Chondrocyte (in vitro differentiated cells): ENCODE results near the gene PTTG2. TPM values are rescaled to one million over a fixed set of nuclear protein-coding genes. Genes with fewer than 3 reads are reported as not detected.

ENCODE experiments used
- DNase-seq: peaks from one replicate; pipeline ENCODE4 v3.0.0; 2021; ENCODE audit warnings: mixed read lengths, low spot score
- H3K27ac Mint-ChIP-seq: one replicate; pipeline ENCODE4 v1.8.0; 2021; ENCODE audit warnings: mild to moderate bottlenecking, moderate library complexity, mixed read lengths; ENCODE audit not compliant: unreplicated experiment
- H3K27me3 Mint-ChIP-seq: 2 replicates; pipeline ENCODE4 v1.8.0; 2021; ENCODE audit warnings: low read depth, mixed read lengths
- H3K36me3 Mint-ChIP-seq: 2 replicates; pipeline ENCODE4 v1.8.0; 2021; ENCODE audit warnings: low read depth, mixed read lengths
- H3K4me1 Mint-ChIP-seq: 2 replicates; pipeline ENCODE4 v1.8.0; 2021; ENCODE audit warnings: low read depth, mild to moderate bottlenecking, mixed read lengths
- H3K4me3 Mint-ChIP-seq: one replicate; pipeline ENCODE4 v1.8.0; 2021; ENCODE audit warnings: mild to moderate bottlenecking, moderate library complexity, mixed read lengths; ENCODE audit not compliant: unreplicated experiment
- H3K9me3 Mint-ChIP-seq: 2 replicates; pipeline ENCODE4 v1.8.0; 2021; ENCODE audit warnings: low read depth, mixed read lengths
- total RNA-seq: library from RNA; stranded (reverse); gene quantifications from 3 replicates; pipeline ENCODE4 v1.2.1, GENCODE V29; 2021
- TF ChIP-seq, protein P1 (sequence below): fragments of 200-600 bp; sonication (generic); IDR thresholded peaks from 2 replicates; pipeline ENCODE4 v1.5.0; 2021; ENCODE audit warnings: antibody characterized with exemption, mild to moderate bottlenecking, moderate library complexity

Gene PTTG2
- total RNA-seq, 1 donor from 2014 or later: 0.45 TPM

DNA sequence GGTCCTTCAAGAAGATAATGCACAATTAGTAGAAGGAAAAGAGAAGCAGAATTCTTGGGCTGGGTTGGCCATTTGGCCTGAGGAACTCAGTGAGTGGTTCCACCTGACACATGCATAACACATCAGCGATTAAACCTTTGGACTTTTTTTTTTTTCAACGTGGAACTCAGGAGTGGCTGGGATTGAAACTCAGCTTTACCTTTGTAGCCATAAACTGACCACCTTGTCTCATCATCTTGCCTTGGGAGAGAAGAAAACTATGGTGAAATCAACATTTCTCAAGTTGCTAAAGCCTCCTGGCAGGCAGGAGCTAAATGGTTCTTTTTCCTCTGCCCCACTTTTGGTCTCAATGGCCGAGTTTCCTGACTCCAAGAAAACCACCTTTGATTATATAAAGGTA lies 16.3 kb downstream of the PTTG2 start:
- Mint-ChIP-seq H3K36me3 (no peaks in the 10 kb centered on the region), H3K4me1 (peaks cover 27% of the 10 kb centered on the region), H3K4me3 (peak overlapping the region; percentile 57), H3K27ac (peak overlapping the region; percentile 68), H3K27me3 (no peaks in the 10 kb centered on the region), H3K9me3 (no peaks in the 10 kb centered on the region)
- DNase-seq: no peak
- TF ChIP-seq, protein P1, sequence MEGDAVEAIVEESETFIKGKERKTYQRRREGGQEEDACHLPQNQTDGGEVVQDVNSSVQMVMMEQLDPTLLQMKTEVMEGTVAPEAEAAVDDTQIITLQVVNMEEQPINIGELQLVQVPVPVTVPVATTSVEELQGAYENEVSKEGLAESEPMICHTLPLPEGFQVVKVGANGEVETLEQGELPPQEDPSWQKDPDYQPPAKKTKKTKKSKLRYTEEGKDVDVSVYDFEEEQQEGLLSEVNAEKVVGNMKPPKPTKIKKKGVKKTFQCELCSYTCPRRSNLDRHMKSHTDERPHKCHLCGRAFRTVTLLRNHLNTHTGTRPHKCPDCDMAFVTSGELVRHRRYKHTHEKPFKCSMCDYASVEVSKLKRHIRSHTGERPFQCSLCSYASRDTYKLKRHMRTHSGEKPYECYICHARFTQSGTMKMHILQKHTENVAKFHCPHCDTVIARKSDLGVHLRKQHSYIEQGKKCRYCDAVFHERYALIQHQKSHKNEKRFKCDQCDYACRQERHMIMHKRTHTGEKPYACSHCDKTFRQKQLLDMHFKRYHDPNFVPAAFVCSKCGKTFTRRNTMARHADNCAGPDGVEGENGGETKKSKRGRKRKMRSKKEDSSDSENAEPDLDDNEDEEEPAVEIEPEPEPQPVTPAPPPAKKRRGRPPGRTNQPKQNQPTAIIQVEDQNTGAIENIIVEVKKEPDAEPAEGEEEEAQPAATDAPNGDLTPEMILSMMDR: no peak

DNA sequence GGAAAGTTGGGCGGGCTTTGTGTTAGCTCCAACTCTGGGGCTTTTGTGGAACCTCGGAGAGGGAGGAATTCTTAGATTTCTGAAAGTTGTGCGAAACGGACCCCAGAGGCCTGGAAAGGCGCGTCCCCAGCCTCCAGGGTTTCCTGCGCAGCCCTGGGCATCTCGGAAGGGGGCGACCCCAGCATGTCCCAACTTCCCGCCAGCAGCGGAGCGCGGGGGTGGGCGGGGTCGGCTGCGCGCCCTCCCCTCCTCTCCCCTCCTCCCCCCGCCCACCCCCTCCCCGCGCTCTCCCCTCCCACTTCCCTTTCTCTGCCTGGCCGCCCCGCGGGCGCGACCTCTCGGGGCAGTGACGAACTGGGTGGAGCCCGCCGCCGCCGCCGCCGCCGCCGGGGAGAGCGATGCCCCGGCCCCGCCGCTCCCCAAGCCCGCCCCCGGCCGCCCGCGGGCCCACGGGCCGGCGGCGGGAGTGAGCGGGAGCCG lies 16.8 kb downstream of the PTTG2 start:
- no peak for DNase-seq
- Mint-ChIP-seq H3K27ac (peak overlapping the region; percentile 68), H3K9me3 (no peaks in the 10 kb centered on the region), H3K4me3 (peak overlapping the region; percentile 74), H3K36me3 (no peaks in the 10 kb centered on the region), H3K4me1 (peaks cover 32% of the 10 kb centered on the region), H3K27me3 (no peaks in the 10 kb centered on the region)
- TF ChIP-seq, protein P1: no peak

DNA sequence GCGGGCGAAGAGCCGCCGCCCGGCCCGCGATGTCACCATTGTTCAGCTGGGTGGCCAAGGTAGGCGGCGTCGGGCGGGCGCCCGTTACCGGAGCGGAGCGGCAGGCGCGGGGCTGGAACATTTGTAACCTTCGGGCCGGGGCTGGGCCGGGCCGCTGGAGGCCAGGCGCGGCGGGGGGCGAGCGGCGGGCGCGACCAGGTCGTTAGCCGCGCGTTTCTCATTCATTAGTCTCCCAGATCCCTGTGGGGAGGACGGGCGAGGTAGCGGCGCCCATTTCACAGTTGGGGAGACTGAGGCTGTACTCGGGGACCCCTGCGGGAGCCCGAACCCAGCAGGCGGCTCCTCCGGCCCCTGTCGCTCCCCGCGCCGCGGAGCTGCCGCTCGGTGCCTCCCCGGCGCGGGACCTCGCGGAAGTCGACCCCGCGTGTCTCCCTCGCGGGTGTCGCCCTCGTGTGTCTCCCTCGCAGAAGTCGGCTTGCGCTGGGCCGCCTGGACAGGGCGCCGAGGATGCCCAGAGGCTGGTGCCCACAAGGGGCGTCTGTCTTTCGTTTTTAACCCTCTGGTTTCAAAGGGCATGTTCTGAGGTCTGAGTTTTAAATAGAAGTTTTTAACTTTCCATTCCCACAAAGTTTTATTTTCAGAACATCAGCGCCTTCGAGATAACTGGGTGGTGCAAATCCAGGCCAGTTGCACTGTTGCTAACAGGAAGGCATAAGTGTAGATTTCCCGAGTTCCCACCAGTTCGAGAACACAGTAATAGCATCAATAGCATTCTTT lies 17.5 kb downstream of the PTTG2 start:
- Mint-ChIP-seq H3K36me3 (no peaks in the 10 kb centered on the region), H3K27ac (peak overlapping the region; percentile 57), H3K9me3 (no peaks in the 10 kb centered on the region), H3K27me3 (no peaks in the 10 kb centered on the region), H3K4me1 (peaks cover 38% of the 10 kb centered on the region), H3K4me3 (peak overlapping the region; percentile 74)
- no peak for DNase-seq
- TF ChIP-seq, protein P1: peak; percentile 89

DNA sequence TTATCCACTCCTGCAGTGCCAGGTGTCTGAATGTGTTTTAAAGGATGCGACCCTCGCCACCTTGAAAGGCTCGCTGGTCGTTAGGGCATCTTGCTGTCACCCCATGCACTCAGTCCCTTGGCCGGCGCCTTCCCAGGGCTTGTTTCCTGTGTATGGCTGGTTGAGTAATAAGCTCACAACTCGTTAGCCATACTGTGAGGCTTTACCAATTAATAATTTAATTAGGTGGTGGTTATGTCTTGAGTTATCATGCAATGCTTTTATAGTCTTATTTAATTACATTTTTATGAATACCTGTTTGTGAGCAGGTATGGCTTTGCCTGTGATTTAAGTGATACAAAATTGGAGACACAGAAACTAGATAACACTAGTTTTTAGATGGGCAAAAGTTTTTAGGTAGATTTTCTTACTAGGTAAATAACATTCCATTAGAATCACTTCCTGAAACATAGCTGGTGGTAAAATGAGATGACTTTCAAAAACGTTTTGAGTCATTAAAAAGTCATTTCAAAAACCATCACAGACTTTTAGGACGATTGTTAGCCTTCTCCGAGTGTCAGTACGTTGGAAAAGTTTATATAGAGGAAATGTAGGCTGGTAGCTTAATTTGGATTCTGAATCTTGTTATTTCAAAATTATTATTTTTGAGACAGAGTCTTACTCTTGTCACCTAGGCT lies 18.2 kb downstream of the PTTG2 start:
- no peaks in the 10 kb centered on the region for H3K27me3 Mint-ChIP-seq
- peak overlapping the region; percentile 57 for H3K27ac Mint-ChIP-seq

DNA sequence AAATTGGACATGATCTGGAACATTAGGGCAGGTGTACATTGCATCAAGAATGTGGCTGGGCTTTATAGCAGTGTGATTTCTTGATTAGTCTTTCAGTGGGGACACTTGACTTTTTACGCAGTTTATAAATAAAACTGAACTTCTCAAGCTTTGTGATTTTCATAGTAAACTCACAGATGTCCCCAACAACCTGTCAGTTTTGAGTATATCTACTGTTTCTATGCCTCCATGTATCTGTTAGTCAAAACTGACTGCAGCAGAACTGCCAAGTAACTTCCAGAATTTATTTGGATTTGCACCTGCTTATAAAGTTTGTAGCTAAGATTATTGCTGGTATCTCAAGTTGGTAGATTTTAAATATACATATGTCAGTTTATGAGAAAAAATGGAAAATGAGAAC lies 20.0 kb downstream of the PTTG2 start:
- H3K36me3 Mint-ChIP-seq: no peaks in the 10 kb centered on the region
- peaks cover 51% of the 10 kb centered on the region for H3K4me1 Mint-ChIP-seq
- no peak overlapping the region for H3K27ac Mint-ChIP-seq
- TF ChIP-seq, protein P1: no peak
- H3K9me3 Mint-ChIP-seq: no peaks in the 10 kb centered on the region
- no peaks in the 10 kb centered on the region for H3K27me3 Mint-ChIP-seq
- H3K4me3 Mint-ChIP-seq: no peak overlapping the region
- DNase-seq: no peak

More for the DNA sequence above, 18.2 kb downstream of the PTTG2 start:
- Mint-ChIP-seq H3K9me3 (no peaks in the 10 kb centered on the region), H3K4me3 (peak overlapping the region; percentile 74), H3K4me1 (peaks cover 46% of the 10 kb centered on the region), H3K36me3 (no peaks in the 10 kb centered on the region)
- TF ChIP-seq, protein P1: no peak
- no peak for DNase-seq
